SK-N-SH treated with all-trans-retinoic acid at 6 μM for 48 hours (cell line): ENCODE measurements around the gene IFT81.

ENCODE experiments used
- ATAC-seq: fragments of 200-7000 bp; cut with Tn5 transposase; 3 replicates; pipeline ENCODE4 v1.9.1; 2020; ENCODE audit warnings: mild to moderate bottlenecking, moderate library complexity
- ARNTL ChIP-seq: fragments of 450-650 bp; formaldehyde crosslinking; IDR thresholded peaks from 2 replicates; pipeline ENCODE4 v1.5.0; 2020; ENCODE audit warnings: low read depth, mild to moderate bottlenecking, moderate library complexity, borderline replicate concordance
- BACH2 ChIP-seq: fragments of 250-450 bp; sonication (Bioruptor Pico); IDR thresholded peaks from 2 replicates; pipeline ENCODE4 v1.9.0; 2021; ENCODE audit warnings: mild to moderate bottlenecking, borderline replicate concordance
- CSDC2 ChIP-seq: fragments of 250-450 bp; sonication (Bioruptor Pico); IDR thresholded peaks from 2 replicates; pipeline ENCODE4 v1.5.0; 2020; ENCODE audit warnings: mild to moderate bottlenecking, moderate library complexity
- GLIS3 ChIP-seq: fragments of 250-450 bp; sonication (Bioruptor Pico); IDR thresholded peaks from 2 replicates; pipeline ENCODE4 v1.5.0; 2020; ENCODE audit warnings: mild to moderate bottlenecking, moderate library complexity
- ISL1 ChIP-seq: fragments of 250-450 bp; sonication (Bioruptor Pico); IDR thresholded peaks from 2 replicates; pipeline ENCODE4 v2.1.2; 2022; ENCODE audit warnings: mild to moderate bottlenecking, moderate library complexity
- OSR1 ChIP-seq: fragments of 250-450 bp; sonication (Bioruptor Pico); IDR thresholded peaks from 2 replicates; pipeline ENCODE4 v1.8.0; 2022; ENCODE audit warnings: moderate library complexity, mild to moderate bottlenecking, inconsistent platforms
- PPARA ChIP-seq: fragments of 250-450 bp; sonication (Bioruptor Pico); IDR thresholded peaks from 2 replicates; pipeline ENCODE4 v1.5.0; 2020; ENCODE audit warnings: mild to moderate bottlenecking, borderline replicate concordance
- RARB ChIP-seq: fragments of 250-450 bp; sonication (Bioruptor Pico); IDR thresholded peaks from 2 replicates; pipeline ENCODE4 v1.8.0; 2021; ENCODE audit warnings: mild to moderate bottlenecking, moderate library complexity
- SNAI2 ChIP-seq: fragments of 250-450 bp; sonication (Bioruptor Pico); IDR thresholded peaks from 2 replicates; pipeline ENCODE4 v1.5.0; 2020; ENCODE audit warnings: mild to moderate bottlenecking, moderate library complexity
- TCF4 ChIP-seq: fragments of 250-450 bp; sonication (Bioruptor Pico); IDR thresholded peaks from 2 replicates; pipeline ENCODE4 v1.8.0; 2021; ENCODE audit warnings: mild to moderate bottlenecking, moderate library complexity, borderline replicate concordance
- TOX ChIP-seq: fragments of 250-450 bp; sonication (Bioruptor Pico); IDR thresholded peaks from 2 replicates; pipeline ENCODE4 v1.8.0; 2021; ENCODE audit warnings: mild to moderate bottlenecking, moderate library complexity, borderline replicate concordance
- ZC3H10 ChIP-seq: fragments of 250-450 bp; sonication (Bioruptor Pico); IDR thresholded peaks from 2 replicates; pipeline ENCODE4 v1.5.1; 2021; ENCODE audit warnings: mild to moderate bottlenecking, moderate library complexity
- ZFP3 ChIP-seq: fragments of 250-450 bp; sonication (Bioruptor Pico); IDR thresholded peaks from 2 replicates; pipeline ENCODE4 v1.5.0; 2020; ENCODE audit warnings: mild to moderate bottlenecking, moderate library complexity
- ZFP30 ChIP-seq: fragments of 450-650 bp; formaldehyde crosslinking; IDR thresholded peaks from 2 replicates; pipeline ENCODE4 v1.5.0; 2022; ENCODE audit warnings: mild to moderate bottlenecking, moderate library complexity
- ZNF565 ChIP-seq: fragments of 450-650 bp; formaldehyde crosslinking; conservative IDR thresholded peaks from 2 replicates; pipeline ENCODE4 v1.5.0; 2020; ENCODE audit warnings: low read depth, mild to moderate bottlenecking, moderate library complexity
- ZNF70 ChIP-seq: fragments of 450-650 bp; formaldehyde crosslinking; IDR thresholded peaks from 2 replicates; pipeline ENCODE4 v1.5.0; 2020; ENCODE audit warnings: mild to moderate bottlenecking, moderate library complexity
- ZNF8 ChIP-seq: fragments of 450-650 bp; formaldehyde crosslinking; IDR thresholded peaks from 2 replicates; pipeline ENCODE4 v1.5.0; 2020; ENCODE audit warnings: mild to moderate bottlenecking, moderate library complexity
- TF ChIP-seq, protein P1 (sequence below): fragments of 250-450 bp; sonication (Bioruptor Pico); IDR thresholded peaks from 2 replicates; pipeline ENCODE4 v1.8.0; 2021; ENCODE audit warnings: low read depth, mild to moderate bottlenecking, moderate library complexity, borderline replicate concordance
- TF ChIP-seq, protein P2 (sequence below): fragments of 250-450 bp; sonication (Bioruptor Pico); IDR thresholded peaks from 2 replicates; pipeline ENCODE4 v1.5.0; 2020; ENCODE audit warnings: mild to moderate bottlenecking, moderate library complexity
- TF ChIP-seq, protein P3 (sequence below): fragments of 250-450 bp; sonication (Bioruptor Pico); IDR thresholded peaks from 2 replicates; pipeline ENCODE4 v1.8.0; 2020; ENCODE audit warnings: mild to moderate bottlenecking, moderate library complexity, borderline replicate concordance
- TF ChIP-seq, protein P4 (sequence below): fragments of 250-450 bp; sonication (Bioruptor Pico); IDR thresholded peaks from 2 replicates; pipeline ENCODE4 v1.5.1; 2021; ENCODE audit warnings: mild to moderate bottlenecking, moderate library complexity
- TF ChIP-seq, protein P5 (sequence below): fragments of 250-450 bp; sonication (Bioruptor Pico); IDR thresholded peaks from 2 replicates; pipeline ENCODE4 v1.5.1; 2020; ENCODE audit warnings: low read depth, mild to moderate bottlenecking, moderate library complexity

The IFT81 gene, protein sequence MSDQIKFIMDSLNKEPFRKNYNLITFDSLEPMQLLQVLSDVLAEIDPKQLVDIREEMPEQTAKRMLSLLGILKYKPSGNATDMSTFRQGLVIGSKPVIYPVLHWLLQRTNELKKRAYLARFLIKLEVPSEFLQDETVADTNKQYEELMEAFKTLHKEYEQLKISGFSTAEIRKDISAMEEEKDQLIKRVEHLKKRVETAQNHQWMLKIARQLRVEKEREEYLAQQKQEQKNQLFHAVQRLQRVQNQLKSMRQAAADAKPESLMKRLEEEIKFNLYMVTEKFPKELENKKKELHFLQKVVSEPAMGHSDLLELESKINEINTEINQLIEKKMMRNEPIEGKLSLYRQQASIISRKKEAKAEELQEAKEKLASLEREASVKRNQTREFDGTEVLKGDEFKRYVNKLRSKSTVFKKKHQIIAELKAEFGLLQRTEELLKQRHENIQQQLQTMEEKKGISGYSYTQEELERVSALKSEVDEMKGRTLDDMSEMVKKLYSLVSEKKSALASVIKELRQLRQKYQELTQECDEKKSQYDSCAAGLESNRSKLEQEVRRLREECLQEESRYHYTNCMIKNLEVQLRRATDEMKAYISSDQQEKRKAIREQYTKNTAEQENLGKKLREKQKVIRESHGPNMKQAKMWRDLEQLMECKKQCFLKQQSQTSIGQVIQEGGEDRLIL

DNA sequence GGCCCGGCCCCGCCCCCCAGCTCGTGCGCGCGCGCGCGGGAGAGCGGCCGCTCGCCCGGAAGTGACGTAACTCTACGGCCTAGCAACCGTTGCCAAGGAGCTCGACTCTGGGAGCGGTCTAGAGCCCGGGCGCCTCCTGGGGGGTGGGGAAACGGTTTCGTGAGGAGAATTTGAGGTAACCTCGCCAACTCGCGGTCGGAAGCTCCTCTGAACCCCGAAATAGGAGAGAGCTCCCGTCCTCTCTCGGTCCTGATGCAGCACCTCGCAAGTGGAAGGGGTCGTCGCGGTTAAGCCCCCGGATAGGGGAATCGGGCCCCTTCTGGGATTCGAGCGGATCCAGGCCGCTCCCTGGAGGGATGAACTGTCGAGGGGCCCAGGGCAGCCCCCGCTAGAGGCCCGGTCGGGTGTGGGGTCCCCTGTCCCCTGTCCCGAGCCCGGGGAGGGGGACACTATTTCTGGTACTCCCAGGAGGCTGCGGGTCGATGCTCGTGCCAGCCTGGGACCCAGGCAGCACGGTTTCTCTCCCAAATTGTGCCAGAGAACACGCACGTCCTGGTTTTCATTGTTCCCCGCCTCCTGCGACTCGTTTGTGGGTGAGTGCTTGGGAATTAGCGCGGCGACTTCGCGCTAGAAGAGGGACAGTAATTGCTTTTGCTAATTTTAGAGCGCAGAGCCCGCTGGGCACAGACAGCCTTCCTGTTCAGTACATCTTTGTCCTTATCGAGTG is at the start of gene IFT81:
Gene IFT81, plus strand, starts transcription at position 89 of the 727 bp plus-strand sequence. CDS start 3,024 bp downstream, outside the sequence.
- TF ChIP-seq, protein P1, sequence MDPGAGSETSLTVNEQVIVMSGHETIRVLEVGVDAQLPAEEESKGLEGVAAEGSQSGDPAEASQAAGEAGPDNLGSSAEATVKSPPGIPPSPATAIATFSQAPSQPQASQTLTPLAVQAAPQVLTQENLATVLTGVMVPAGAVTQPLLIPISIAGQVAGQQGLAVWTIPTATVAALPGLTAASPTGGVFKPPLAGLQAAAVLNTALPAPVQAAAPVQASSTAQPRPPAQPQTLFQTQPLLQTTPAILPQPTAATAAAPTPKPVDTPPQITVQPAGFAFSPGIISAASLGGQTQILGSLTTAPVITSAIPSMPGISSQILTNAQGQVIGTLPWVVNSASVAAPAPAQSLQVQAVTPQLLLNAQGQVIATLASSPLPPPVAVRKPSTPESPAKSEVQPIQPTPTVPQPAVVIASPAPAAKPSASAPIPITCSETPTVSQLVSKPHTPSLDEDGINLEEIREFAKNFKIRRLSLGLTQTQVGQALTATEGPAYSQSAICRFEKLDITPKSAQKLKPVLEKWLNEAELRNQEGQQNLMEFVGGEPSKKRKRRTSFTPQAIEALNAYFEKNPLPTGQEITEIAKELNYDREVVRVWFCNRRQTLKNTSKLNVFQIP, result no peak
- TF ChIP-seq ZNF565 (CRISPR knock-in tag) (no peak), ZFP30 (CRISPR knock-in tag) (no peak), BACH2 (CRISPR knock-in tag) (no peak), ZNF8 (CRISPR knock-in tag) (no peak), RARB (CRISPR knock-in tag) (no peak), ZFP3 (CRISPR knock-in tag) (no peak), ISL1 (no peak), TCF4 (CRISPR knock-in tag) (no peak), CSDC2 (CRISPR knock-in tag) (no peak), ZNF70 (no peak), TOX (CRISPR knock-in tag) (no peak), ZC3H10 (CRISPR knock-in tag) (no peak), SNAI2 (CRISPR knock-in tag) (no peak)
- TF ChIP-seq, protein P2, sequence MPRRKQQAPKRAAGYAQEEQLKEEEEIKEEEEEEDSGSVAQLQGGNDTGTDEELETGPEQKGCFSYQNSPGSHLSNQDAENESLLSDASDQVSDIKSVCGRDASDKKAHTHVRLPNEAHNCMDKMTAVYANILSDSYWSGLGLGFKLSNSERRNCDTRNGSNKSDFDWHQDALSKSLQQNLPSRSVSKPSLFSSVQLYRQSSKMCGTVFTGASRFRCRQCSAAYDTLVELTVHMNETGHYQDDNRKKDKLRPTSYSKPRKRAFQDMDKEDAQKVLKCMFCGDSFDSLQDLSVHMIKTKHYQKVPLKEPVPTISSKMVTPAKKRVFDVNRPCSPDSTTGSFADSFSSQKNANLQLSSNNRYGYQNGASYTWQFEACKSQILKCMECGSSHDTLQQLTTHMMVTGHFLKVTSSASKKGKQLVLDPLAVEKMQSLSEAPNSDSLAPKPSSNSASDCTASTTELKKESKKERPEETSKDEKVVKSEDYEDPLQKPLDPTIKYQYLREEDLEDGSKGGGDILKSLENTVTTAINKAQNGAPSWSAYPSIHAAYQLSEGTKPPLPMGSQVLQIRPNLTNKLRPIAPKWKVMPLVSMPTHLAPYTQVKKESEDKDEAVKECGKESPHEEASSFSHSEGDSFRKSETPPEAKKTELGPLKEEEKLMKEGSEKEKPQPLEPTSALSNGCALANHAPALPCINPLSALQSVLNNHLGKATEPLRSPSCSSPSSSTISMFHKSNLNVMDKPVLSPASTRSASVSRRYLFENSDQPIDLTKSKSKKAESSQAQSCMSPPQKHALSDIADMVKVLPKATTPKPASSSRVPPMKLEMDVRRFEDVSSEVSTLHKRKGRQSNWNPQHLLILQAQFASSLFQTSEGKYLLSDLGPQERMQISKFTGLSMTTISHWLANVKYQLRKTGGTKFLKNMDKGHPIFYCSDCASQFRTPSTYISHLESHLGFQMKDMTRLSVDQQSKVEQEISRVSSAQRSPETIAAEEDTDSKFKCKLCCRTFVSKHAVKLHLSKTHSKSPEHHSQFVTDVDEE (CRISPR knock-in tag), result no peak
- TF ChIP-seq, protein P3, sequence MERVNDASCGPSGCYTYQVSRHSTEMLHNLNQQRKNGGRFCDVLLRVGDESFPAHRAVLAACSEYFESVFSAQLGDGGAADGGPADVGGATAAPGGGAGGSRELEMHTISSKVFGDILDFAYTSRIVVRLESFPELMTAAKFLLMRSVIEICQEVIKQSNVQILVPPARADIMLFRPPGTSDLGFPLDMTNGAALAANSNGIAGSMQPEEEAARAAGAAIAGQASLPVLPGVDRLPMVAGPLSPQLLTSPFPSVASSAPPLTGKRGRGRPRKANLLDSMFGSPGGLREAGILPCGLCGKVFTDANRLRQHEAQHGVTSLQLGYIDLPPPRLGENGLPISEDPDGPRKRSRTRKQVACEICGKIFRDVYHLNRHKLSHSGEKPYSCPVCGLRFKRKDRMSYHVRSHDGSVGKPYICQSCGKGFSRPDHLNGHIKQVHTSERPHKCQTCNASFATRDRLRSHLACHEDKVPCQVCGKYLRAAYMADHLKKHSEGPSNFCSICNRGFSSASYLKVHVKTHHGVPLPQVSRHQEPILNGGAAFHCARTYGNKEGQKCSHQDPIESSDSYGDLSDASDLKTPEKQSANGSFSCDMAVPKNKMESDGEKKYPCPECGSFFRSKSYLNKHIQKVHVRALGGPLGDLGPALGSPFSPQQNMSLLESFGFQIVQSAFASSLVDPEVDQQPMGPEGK (CRISPR knock-in tag), result no peak
- TF ChIP-seq, all 23 proteins: peak for 0
- peak; percentile 91 for ATAC-seq

DNA sequence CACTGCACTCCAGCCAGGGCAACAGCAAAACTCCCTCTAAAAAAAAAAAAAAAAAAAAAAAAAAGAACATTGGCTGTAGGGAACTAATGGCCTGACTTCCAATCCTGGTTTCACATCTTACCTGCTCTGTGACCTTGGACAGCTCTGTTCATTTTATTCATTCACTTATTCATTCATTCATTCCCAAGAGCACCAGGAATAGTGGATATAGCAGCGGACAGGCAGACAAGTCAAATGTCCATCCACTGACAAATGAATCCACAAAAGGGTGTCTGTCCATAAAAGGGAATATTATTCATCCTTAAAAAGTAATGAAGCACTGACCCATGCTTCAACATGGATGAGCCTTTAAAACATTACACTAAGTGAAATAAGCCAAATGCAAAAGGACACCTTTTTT is 48.3 kb upstream of the IFT81 start:
- TF ChIP-seq, protein P1, result no peak
- TF ChIP-seq CSDC2 (CRISPR knock-in tag) (no peak), ZNF8 (CRISPR knock-in tag) (no peak), ISL1 (no peak), OSR1 (CRISPR knock-in tag) (no peak), TOX (CRISPR knock-in tag) (no peak), GLIS3 (no peak), PPARA (CRISPR knock-in tag) (no peak), ZNF70 (no peak), ARNTL (CRISPR knock-in tag) (no peak), ZFP3 (CRISPR knock-in tag) (no peak), BACH2 (CRISPR knock-in tag) (no peak), SNAI2 (CRISPR knock-in tag) (no peak), ZC3H10 (CRISPR knock-in tag) (no peak), RARB (CRISPR knock-in tag) (no peak)
- TF ChIP-seq, protein P4, sequence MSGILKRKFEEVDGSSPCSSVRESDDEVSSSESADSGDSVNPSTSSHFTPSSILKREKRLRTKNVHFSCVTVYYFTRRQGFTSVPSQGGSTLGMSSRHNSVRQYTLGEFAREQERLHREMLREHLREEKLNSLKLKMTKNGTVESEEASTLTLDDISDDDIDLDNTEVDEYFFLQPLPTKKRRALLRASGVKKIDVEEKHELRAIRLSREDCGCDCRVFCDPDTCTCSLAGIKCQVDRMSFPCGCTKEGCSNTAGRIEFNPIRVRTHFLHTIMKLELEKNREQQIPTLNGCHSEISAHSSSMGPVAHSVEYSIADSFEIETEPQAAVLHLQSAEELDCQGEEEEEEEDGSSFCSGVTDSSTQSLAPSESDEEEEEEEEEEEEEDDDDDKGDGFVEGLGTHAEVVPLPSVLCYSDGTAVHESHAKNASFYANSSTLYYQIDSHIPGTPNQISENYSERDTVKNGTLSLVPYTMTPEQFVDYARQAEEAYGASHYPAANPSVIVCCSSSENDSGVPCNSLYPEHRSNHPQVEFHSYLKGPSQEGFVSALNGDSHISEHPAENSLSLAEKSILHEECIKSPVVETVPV (CRISPR knock-in tag), result no peak
- TF ChIP-seq, protein P2 (CRISPR knock-in tag), result no peak
- TF ChIP-seq, protein P5, sequence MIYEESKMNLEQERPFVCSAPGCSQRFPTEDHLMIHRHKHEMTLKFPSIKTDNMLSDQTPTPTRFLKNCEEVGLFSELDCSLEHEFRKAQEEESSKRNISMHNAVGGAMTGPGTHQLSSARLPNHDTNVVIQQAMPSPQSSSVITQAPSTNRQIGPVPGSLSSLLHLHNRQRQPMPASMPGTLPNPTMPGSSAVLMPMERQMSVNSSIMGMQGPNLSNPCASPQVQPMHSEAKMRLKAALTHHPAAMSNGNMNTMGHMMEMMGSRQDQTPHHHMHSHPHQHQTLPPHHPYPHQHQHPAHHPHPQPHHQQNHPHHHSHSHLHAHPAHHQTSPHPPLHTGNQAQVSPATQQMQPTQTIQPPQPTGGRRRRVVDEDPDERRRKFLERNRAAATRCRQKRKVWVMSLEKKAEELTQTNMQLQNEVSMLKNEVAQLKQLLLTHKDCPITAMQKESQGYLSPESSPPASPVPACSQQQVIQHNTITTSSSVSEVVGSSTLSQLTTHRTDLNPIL (CRISPR knock-in tag), result no peak
- TF ChIP-seq, all 23 proteins: peak for 0
- no peak for ATAC-seq
